H1 (cell line): Measurements from ENCODE around the gene CELF1. TPM values are rescaled to one million over a fixed set of nuclear protein-coding genes. Genes with fewer than 3 reads are reported as not detected.

ENCODE experiments used
- BACH1 ChIP-seq: IDR thresholded peaks from 2 replicates; pipeline ENCODE4 v1.6.1; 2012; ENCODE audit warnings: low read length, improper control_type of control experiment
- CEBPB ChIP-seq: IDR thresholded peaks from 2 replicates; pipeline ENCODE4 v1.6.1; 2012; ENCODE audit warnings: low read depth, low read length
- CHD2 ChIP-seq: IDR thresholded peaks from 2 replicates; pipeline ENCODE4 v1.6.1; 2012; ENCODE audit warnings: low read length, improper control_type of control experiment
- GTF2F1 ChIP-seq: IDR thresholded peaks from 2 replicates; pipeline ENCODE4 v1.6.1; 2012; ENCODE audit warnings: low read depth, low read length, improper control_type of control experiment, borderline replicate concordance
- RFX5 ChIP-seq: IDR thresholded peaks from 2 replicates; pipeline ENCODE4 v1.6.1; 2011; ENCODE audit warnings: low read depth, low read length, improper control_type of control experiment, borderline replicate concordance
- SUZ12 ChIP-seq: fragments of 200-600 bp; sonication (generic); IDR thresholded peaks from 2 replicates; pipeline ENCODE4 v1.6.1; 2012; ENCODE audit warnings: mild to moderate bottlenecking, inconsistent platforms, low read length, moderate library complexity, mixed read lengths
- polyA plus RNA-seq, 7 experiments: library from polyadenylated mRNA; depleted of rRNA in 3 of 7; stranded (reverse) in 5 of 7; unstranded in 2 of 7; fragments of >200 nt in 5 of 7; fragments of 200-250 nt in 2 of 7; gene quantifications; 1 replicate in 5 of 7; 2 replicates in 1 of 7; 4 replicates in 1 of 7; pipeline versions ENCODE4 v1.2.1 to v1.2.3, GENCODE V29; 2011 to 2013; ENCODE audit warnings: missing spikeins in 2 of 7, mixed read lengths in 2 of 7
- total RNA-seq: library from RNA; stranded (reverse); fragmentation: NEBNext Ultra II Directional; extraction: Animal tissue kit (Norgen Biotek cat#: 25700); gene quantifications from 2 replicates; pipeline ENCODE4 v1.2.1, GENCODE V29; 2021

CELF1 gene
- total and polyA plus RNA-seq, 2 of the 8 experiments (the other 6 are each of a cell fraction or from before 2014, with no cell fraction given), result 131 to 197 TPM

- no peak for TF ChIP-seq RFX5
- TF ChIP-seq GTF2F1, result no peak
- no peak for TF ChIP-seq SUZ12
- no peak for TF ChIP-seq CEBPB
- TF ChIP-seq CHD2, result no peak
- TF ChIP-seq BACH1, result no peak
These were observed 54.3 kb downstream of the CELF1 start (continued) for GRCh38 chr11:47498584-47499152.
